H1 (cell line): ENCODE measurements around the gene STARD7. TPM values are rescaled to one million over a fixed set of nuclear protein-coding genes. Genes with fewer than 3 reads are reported as not detected.

Source experiments
- CTCF ChIA-PET: fragments of 300-600 bp; sonication (Branson Sonifier 250); formaldehyde crosslinking; loops from one replicate; lab custom pipeline; 2021; ENCODE audit not compliant: partially characterized antibody; lab: Charles Lee
- POLR2A ChIA-PET: fragments of 300-600 bp; sonication (Branson Sonifier 250); formaldehyde crosslinking; loops from one replicate; lab custom pipeline; 2021; ENCODE audit warnings: inconsistent platforms; ENCODE audit not compliant: partially characterized antibody; lab: Charles Lee
- DNase-seq, 2 experiments: peaks; one replicate each; pipeline versions ENCODE4 v3.0.0 to v3.0.0-alpha.2; 2010 to 2022; ENCODE audit warnings: low spot score in 2 of 2, low read depth in 1 of 2, mixed read lengths in 1 of 2
- FAIRE-seq: peaks from 2 replicates; lab custom pipeline; 2011; peaks lifted over from hg19 to GRCh38; lab: Jason Lieb, UNC
- H2AFZ ChIP-seq: 2 replicates; pipeline ENCODE4 v1.8.1; 2012; ENCODE audit warnings: low read length, inconsistent platforms
- H2AK5ac ChIP-seq: 2 replicates; pipeline ENCODE4 v1.6.1; 2013; ENCODE audit warnings: low read depth, low read length
- H2BK120ac ChIP-seq: replicated peaks from 2 replicates; pipeline ENCODE3; 2013; ENCODE audit warnings: low read depth, low read length, inconsistent platforms
- H2BK12ac ChIP-seq: 2 replicates; pipeline ENCODE4 v1.6.1; 2013; ENCODE audit warnings: low read depth, low read length
- H2BK15ac ChIP-seq: 2 replicates; pipeline ENCODE4 v1.6.1; 2013; ENCODE audit warnings: low read length
- H2BK20ac ChIP-seq: 2 replicates; pipeline ENCODE4 v1.6.1; 2013; ENCODE audit warnings: low read length
- H2BK5ac ChIP-seq: 2 replicates; pipeline ENCODE4 v1.6.1; 2013; ENCODE audit warnings: low read depth, low read length
- H3K14ac ChIP-seq: 2 replicates; pipeline ENCODE4 v1.6.1; 2013; ENCODE audit warnings: inconsistent platforms; ENCODE audit not compliant: insufficient read length
- H3K18ac ChIP-seq: 2 replicates; pipeline ENCODE4 v1.6.1; 2013; ENCODE audit warnings: low read length; ENCODE audit errors: extremely low read depth
- H3K23ac ChIP-seq: 2 replicates; pipeline ENCODE4 v1.6.1; 2013; ENCODE audit warnings: inconsistent platforms; ENCODE audit not compliant: insufficient read length
- H3K23me2 ChIP-seq: 2 replicates; pipeline ENCODE4 v1.6.1; 2013; ENCODE audit warnings: low read depth, low read length
- H3K27ac ChIP-seq: 2 replicates; pipeline ENCODE4 v1.6.1; 2011; ENCODE audit warnings: low read depth, low read length, inconsistent platforms
- H3K27me3 ChIP-seq, 4 experiments: replicated peaks in 1 of 4; 1 replicate in 1 of 4; 2 replicates in 3 of 4; pipeline versions ENCODE4 v1.6.1 to v1.8.1; 2011 to 2013; ENCODE audit warnings: low read length in 3 of 4, mild to moderate bottlenecking in 3 of 4, inconsistent platforms in 2 of 4, mixed read lengths in 2 of 4, moderate library complexity in 1 of 4; ENCODE audit not compliant: control insufficient read depth in 3 of 4, insufficient read depth in 3 of 4; ENCODE audit errors: extremely low read depth in 1 of 4
- H3K36me3 ChIP-seq, 4 experiments: 2 replicates each; pipeline versions ENCODE4 v1.6.1 to v1.8.1; 2011 to 2013; ENCODE audit warnings: mild to moderate bottlenecking in 4 of 4, low read length in 3 of 4, moderate library complexity in 2 of 4, control low read depth in 1 of 4, inconsistent platforms in 1 of 4; ENCODE audit not compliant: insufficient read depth in 4 of 4, control insufficient read depth in 2 of 4
- H3K4ac ChIP-seq: replicated peaks from 2 replicates; pipeline ENCODE3; 2013; ENCODE audit warnings: low read length, low read depth, mixed read lengths, inconsistent platforms; ENCODE audit not compliant: insufficient read length
- H3K4me1 ChIP-seq, 4 experiments: replicated peaks in 1 of 4; 1 replicate in 1 of 4; 2 replicates in 3 of 4; pipeline versions ENCODE4 v1.6.1 to v1.8.1; 2011 to 2013; ENCODE audit warnings: low read length in 3 of 4, inconsistent platforms in 2 of 4, mixed read lengths in 1 of 4; ENCODE audit not compliant: insufficient read depth in 4 of 4, control insufficient read depth in 3 of 4
- H3K4me2 ChIP-seq, 2 experiments: 2 replicates each; pipeline versions ENCODE4 v1.6.1 to v1.8.1; 2011 to 2013; ENCODE audit warnings: low read depth in 2 of 2, low read length in 2 of 2, control low read depth in 1 of 2, inconsistent platforms in 1 of 2, mild to moderate bottlenecking in 1 of 2; ENCODE audit not compliant: insufficient read depth in 1 of 2
- H3K4me3 ChIP-seq, 4 experiments: fragments of 200-600, 300-600 bp in 1 of 4; sonication (generic), shearing (Covaris generic), sonication (Bioruptor Twin) in 1 of 4; 2 replicates each; pipeline versions ENCODE4 v1.5.1 to v1.8.1; 2011 to 2016; ENCODE audit warnings: low read length in 4 of 4, low read depth in 3 of 4, control low read depth in 2 of 4, inconsistent platforms in 2 of 4, mild to moderate bottlenecking in 2 of 4, mixed read lengths in 1 of 4, moderate library complexity in 1 of 4; ENCODE audit not compliant: insufficient read depth in 2 of 4; ENCODE audit errors: extremely low read depth in 1 of 4
- H3K56ac ChIP-seq: replicated peaks from 2 replicates; pipeline ENCODE3; 2013; ENCODE audit warnings: low read depth, mild to moderate bottlenecking, mixed read lengths, low read length, inconsistent platforms; ENCODE audit not compliant: insufficient read length
- H3K79me1 ChIP-seq: 2 replicates; pipeline ENCODE4 v1.6.1; 2013; ENCODE audit warnings: low read depth, low read length, control low read depth
- H3K79me2 ChIP-seq, 2 experiments: 2 replicates each; pipeline versions ENCODE4 v1.6.1 to v1.8.1; 2012 to 2013; ENCODE audit warnings: low read length in 2 of 2, mild to moderate bottlenecking in 2 of 2, inconsistent platforms in 1 of 2; ENCODE audit not compliant: insufficient read depth in 2 of 2, control insufficient read depth in 1 of 2
- H3K9ac ChIP-seq, 4 experiments: replicated peaks in 1 of 4; 1 replicate in 1 of 4; 2 replicates in 3 of 4; pipeline versions ENCODE4 v1.6.1 to v1.8.1; 2011 to 2013; ENCODE audit warnings: low read depth in 3 of 4, low read length in 3 of 4, control low read depth in 2 of 4, mild to moderate bottlenecking in 2 of 4, moderate library complexity in 2 of 4, inconsistent platforms in 1 of 4; ENCODE audit errors: extremely low read depth in 1 of 4
- H3K9me3 ChIP-seq, 2 experiments: 2 replicates each; pipeline versions ENCODE4 v1.6.1 to v1.8.1; 2012 to 2013; ENCODE audit warnings: mild to moderate bottlenecking in 2 of 2, moderate library complexity in 2 of 2, control low read depth in 1 of 2, inconsistent platforms in 1 of 2, low read depth in 1 of 2, low read length in 1 of 2, mixed read lengths in 1 of 2; ENCODE audit not compliant: insufficient read depth in 2 of 2
- H4K20me1 ChIP-seq, 2 experiments: replicated peaks in 1 of 2; 2 replicates each; pipeline versions ENCODE3 to v1.8.1; 2011 to 2013; ENCODE audit warnings: inconsistent platforms in 2 of 2, low read length in 2 of 2, mild to moderate bottlenecking in 1 of 2; ENCODE audit not compliant: insufficient read depth in 2 of 2, control insufficient read depth in 1 of 2
- H4K5ac ChIP-seq: 2 replicates; pipeline ENCODE4 v1.6.1; 2013; ENCODE audit warnings: low read length, low read depth, mixed read lengths, inconsistent platforms; ENCODE audit not compliant: insufficient read length
- H4K8ac ChIP-seq: 2 replicates; pipeline ENCODE4 v1.8.0; 2013; ENCODE audit warnings: mild to moderate bottlenecking, moderate library complexity, low read length, inconsistent platforms; ENCODE audit not compliant: insufficient read depth; ENCODE audit errors: extremely low read depth
- H4K91ac ChIP-seq: replicated peaks from 2 replicates; pipeline ENCODE3; 2013; ENCODE audit warnings: low read length, mixed read lengths, inconsistent platforms; ENCODE audit not compliant: insufficient read length
- E2F6 ChIP-seq: IDR thresholded peaks from 2 replicates; pipeline ENCODE4 v1.6.1; 2012; ENCODE audit warnings: inconsistent platforms
- HDAC2 ChIP-seq, 2 experiments: fragments of 300-600 bp in 1 of 2; sonication (generic) in 1 of 2; IDR thresholded peaks; 2 replicates each; pipeline ENCODE4 v1.6.1; 2011 to 2012; ENCODE audit warnings: low read depth in 2 of 2, low read length in 2 of 2, mild to moderate bottlenecking in 2 of 2, moderate library complexity in 2 of 2, borderline replicate concordance in 1 of 2, inconsistent platforms in 1 of 2
- MAFK ChIP-seq: IDR thresholded peaks from 2 replicates; pipeline ENCODE4 v1.6.1; 2012; ENCODE audit warnings: low read depth, mild to moderate bottlenecking, improper control_type of control experiment, low read length
- POLR2A ChIP-seq, 2 experiments: IDR thresholded peaks; 1 replicate in 1 of 2; 2 replicates in 1 of 2; pipeline ENCODE4 v1.6.1; 2011; ENCODE audit warnings: low read depth in 2 of 2, low read length in 2 of 2, mild to moderate bottlenecking in 2 of 2; ENCODE audit errors: control extremely low read depth in 1 of 2
- RNF2 ChIP-seq: fragments of 200-900, 300-1000 bp; sonication (generic); IDR thresholded peaks from 2 replicates; pipeline ENCODE4 v1.7.1; 2016; ENCODE audit warnings: borderline replicate concordance, low read depth, mild to moderate bottlenecking, antibody characterized with exemption, low read length; ENCODE audit not compliant: poor library complexity, severe bottlenecking; ENCODE audit errors: missing control alignments
- SIN3A ChIP-seq, 2 experiments: IDR thresholded peaks in 1 of 2; conservative IDR thresholded peaks in 1 of 2; 2 replicates each; pipeline ENCODE4 v1.6.1; 2011 to 2012; ENCODE audit warnings: low read length in 2 of 2, improper control_type of control experiment in 1 of 2, low read depth in 1 of 2, mild to moderate bottlenecking in 1 of 2
- SIRT6 ChIP-seq: IDR thresholded peaks from one replicate; pipeline ENCODE4 v1.7.1; 2012; ENCODE audit warnings: low read length, inconsistent platforms
- SP4 ChIP-seq: IDR thresholded peaks from 2 replicates; pipeline ENCODE4 v1.6.1; 2012; ENCODE audit warnings: low read length, inconsistent platforms
- USF2 ChIP-seq: IDR thresholded peaks from 2 replicates; pipeline ENCODE4 v1.6.1; 2011; ENCODE audit warnings: low read length, improper control_type of control experiment
- WGBS, 2 experiments: shearing (Covaris generic) in 1 of 2; methylation state at CpG; one replicate each; pipeline versions ENCODE4 v1.1.6 to v1.1.7; 2013 to 2015; ENCODE audit warnings: low lambda C conversion rate in 2 of 2, mixed read lengths in 2 of 2, inconsistent platforms in 1 of 2, low coverage in 1 of 2, missing lambda C conversion rate in 1 of 2; ENCODE audit not compliant: insufficient replicate concordance in 2 of 2, insufficient coverage in 1 of 2, insufficient read length in 1 of 2; ENCODE audit errors: extremely low coverage in 1 of 2, missing lambda C conversion rate in 1 of 2; 5-methylcytosine and 5-hydroxymethylcytosine counted together
- polyA plus RNA-seq, 7 experiments: library from polyadenylated mRNA; depleted of rRNA in 3 of 7; stranded (reverse) in 5 of 7; unstranded in 2 of 7; fragments of >200 nt in 5 of 7; fragments of 200-250 nt in 2 of 7; gene quantifications; 1 replicate in 5 of 7; 2 replicates in 1 of 7; 4 replicates in 1 of 7; pipeline versions ENCODE4 v1.2.1 to v1.2.3, GENCODE V29; 2011 to 2013; ENCODE audit warnings: missing spikeins in 2 of 7, mixed read lengths in 2 of 7
- total RNA-seq: library from RNA; stranded (reverse); fragmentation: NEBNext Ultra II Directional; extraction: Animal tissue kit (Norgen Biotek cat#: 25700); gene quantifications from 2 replicates; pipeline ENCODE4 v1.2.1, GENCODE V29; 2021

STARD7 gene
- total and polyA plus RNA-seq, 2 of the 8 experiments (the other 6 are each of a cell fraction or from before 2014, with no cell fraction given) = 89.1 to 200 TPM

- Histone ChIP-seq H3K27me3 (no peaks in the 10 kb centered on the region), H3K27ac (no peak overlapping the region), H4K8ac (no peak overlapping the region), H2BK12ac (no peak overlapping the region), H2BK5ac (no peak overlapping the region), H2BK120ac (no peak overlapping the region), H4K5ac (no peak overlapping the region), H3K4me2 (no peak overlapping the region), H3K56ac (no peak overlapping the region), H3K36me3 (no peaks in the 10 kb centered on the region), H2BK20ac (no peak overlapping the region), H2AK5ac (no peak overlapping the region), H3K79me2 (no peaks in the 10 kb centered on the region), H3K18ac (no peak overlapping the region), H4K20me1 (no peaks in the 10 kb centered on the region), H3K9me3 (no peaks in the 10 kb centered on the region), H3K14ac (no peak overlapping the region), H3K4ac (no peak overlapping the region), H3K4me3 (no peak overlapping the region), H2AFZ (no peak overlapping the region), H3K9ac (no peak overlapping the region), H2BK15ac (no peak overlapping the region), H3K23ac (no peak overlapping the region), H3K23me2 (no peaks in the 10 kb centered on the region), H3K79me1 (no peaks in the 10 kb centered on the region), H3K4me1 (peaks cover 0 to 3% (median 0%) of the 10 kb centered on the region in 4 experiments; a peak in 1 of 7 replicates), H4K91ac (no peak overlapping the region)
- 92% methylated on average over 5 of the region's 5 CpGs; no CpG with 5 or more reads in 1 of the 2 experiments for WGBS, 2 experiments
- CTCF ChIA-PET = interaction anchor here (1.0 kb wide), 1 partner anchor 69 kb away, joined by 3 read pairs; no protein-coding TSS in a partner anchor
- FAIRE-seq (no peak), DNase-seq (no peak)
- POLR2A ChIA-PET = interaction anchor here (1.1 kb wide), 1 partner anchor 9 kb away, joined by 3 read pairs; no protein-coding TSS in a partner anchor
- TF ChIP-seq E2F6 = no peak
- TF ChIP-seq POLR2A (IDR thresholded peaks at IDR 0.05; ENCODE audit: control extremely low read depth in 1 of 2, low read depth in 2 of 2, low read length in 2 of 2) = no peak
- no peak for TF ChIP-seq RNF2
- no peak for TF ChIP-seq MAFK
- no peak for TF ChIP-seq HDAC2 (IDR thresholded peaks at IDR 0.05; ENCODE audit: borderline replicate concordance in 1 of 2, low read depth in 2 of 2, low read length in 2 of 2)
- no peak for TF ChIP-seq SIRT6
- no peak for TF ChIP-seq SIN3A (conservative IDR thresholded peaks at IDR 0.05 in 1 of 2, IDR thresholded peaks at IDR 0.05 in 1 of 2; ENCODE audit: low read depth in 1 of 2, low read length in 2 of 2)
- TF ChIP-seq USF2 = no peak
- TF ChIP-seq SP4 = no peak
These were observed 35.2 kb upstream of the STARD7 start for GRCh38 chr2:96243843-96244242.
